Skeletal muscle tissue (tissue), 4 donors: ENCODE results near the gene HENMT1. TPM values are rescaled to one million over a fixed set of nuclear protein-coding genes. Genes with fewer than 3 reads are reported as not detected.
"Not testable (repeated sequence)": the region's sequence is repeated elsewhere in the genome, so short reads cannot be mapped to it uniquely, and the experiment has no call there.

Experiments used
- H3K27ac ChIP-seq: one replicate; pipeline ENCODE4 v1.7.0; 2013; ENCODE audit warnings: mild to moderate bottlenecking, low read depth, low read length, inconsistent platforms
- H3K27me3 ChIP-seq, 3 donors: one replicate each; pipeline ENCODE4 v1.7.0; 2013; ENCODE audit warnings: low read length in 3 of 3; ENCODE audit not compliant: control insufficient read depth in 3 of 3, insufficient read depth in 3 of 3
- H3K36me3 ChIP-seq, 3 donors: one replicate each; pipeline ENCODE4 v1.7.0; 2013; ENCODE audit warnings: low read length in 3 of 3; ENCODE audit not compliant: control insufficient read depth in 3 of 3, insufficient read depth in 3 of 3
- H3K4me1 ChIP-seq, 3 donors: one replicate each; pipeline ENCODE4 v1.7.0; 2013; ENCODE audit warnings: low read length in 3 of 3, mild to moderate bottlenecking in 3 of 3; ENCODE audit not compliant: control insufficient read depth in 3 of 3, insufficient read depth in 3 of 3
- H3K4me3 ChIP-seq, 3 donors: one replicate each; pipeline ENCODE4 v1.7.0; 2013; ENCODE audit warnings: low read length in 3 of 3
- H3K9ac ChIP-seq, 3 donors: one replicate each; pipeline ENCODE4 v1.7.0; 2013; ENCODE audit warnings: low read length in 3 of 3, mild to moderate bottlenecking in 3 of 3, moderate library complexity in 2 of 3, low read depth in 1 of 3
- H3K9me3 ChIP-seq, 3 donors: one replicate each; pipeline ENCODE4 v1.7.0; 2013; ENCODE audit warnings: low read length in 3 of 3; ENCODE audit not compliant: control insufficient read depth in 3 of 3
- total RNA-seq: library from RNA; depleted of rRNA; stranded (reverse); fragments of >200 nt; gene quantifications from one replicate; pipeline ENCODE4 v1.2.3, GENCODE V29; 2014
- donor health status: Osteomylitis.

The HENMT1 gene
- 21.9 TPM for total RNA-seq

DNA sequence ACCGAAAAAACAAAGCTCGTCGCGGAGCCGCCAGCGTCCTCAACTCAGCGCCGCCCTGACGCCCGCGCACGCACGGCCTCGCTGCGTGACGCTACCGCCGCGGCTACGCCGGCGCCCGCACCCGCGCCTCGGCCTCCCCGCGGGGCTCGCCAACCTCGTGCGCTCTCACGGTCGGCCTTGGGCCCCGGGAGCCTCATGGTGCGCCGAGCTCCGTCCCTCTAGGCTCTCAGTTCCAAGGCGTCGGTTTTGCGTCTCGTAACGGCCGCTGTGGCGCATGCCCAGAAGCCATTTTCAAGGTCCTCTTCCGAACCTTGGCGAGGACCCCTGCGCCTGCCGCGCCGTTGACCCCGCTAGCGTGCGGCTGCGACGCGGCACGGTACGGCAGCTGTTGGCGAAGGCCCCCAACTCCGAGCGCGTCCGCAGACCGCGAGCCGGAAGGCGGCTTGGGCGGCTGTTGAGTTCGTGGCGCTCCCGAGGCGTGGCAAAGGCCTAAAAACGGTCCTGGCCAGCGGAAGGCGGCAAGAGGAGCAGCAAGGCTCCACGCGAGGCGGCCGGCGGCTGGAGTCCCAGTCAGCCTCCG is at the start of gene HENMT1:
Gene HENMT1, minus strand, starts transcription at position 64 of the 580 bp plus-strand sequence. CDS start 1,209 bp downstream, outside the sequence.
- Histone ChIP-seq H3K27ac (peak within 1 kb of the TSS; percentile 83), H3K4me1 (peaks cover 0 to 7% (median 3%) of the 10 kb centered on the region in 3 donors), H3K36me3 (no peaks in the 10 kb centered on the region), H3K9me3 (no peaks in the 10 kb centered on the region), H3K4me3 (peak within 1 kb of the TSS; percentile 72 to 88 (median 85)), H3K9ac (peak within 1 kb of the TSS; percentile 78 to 91 (median 82)), H3K27me3 (no peaks in the 10 kb centered on the region)

DNA sequence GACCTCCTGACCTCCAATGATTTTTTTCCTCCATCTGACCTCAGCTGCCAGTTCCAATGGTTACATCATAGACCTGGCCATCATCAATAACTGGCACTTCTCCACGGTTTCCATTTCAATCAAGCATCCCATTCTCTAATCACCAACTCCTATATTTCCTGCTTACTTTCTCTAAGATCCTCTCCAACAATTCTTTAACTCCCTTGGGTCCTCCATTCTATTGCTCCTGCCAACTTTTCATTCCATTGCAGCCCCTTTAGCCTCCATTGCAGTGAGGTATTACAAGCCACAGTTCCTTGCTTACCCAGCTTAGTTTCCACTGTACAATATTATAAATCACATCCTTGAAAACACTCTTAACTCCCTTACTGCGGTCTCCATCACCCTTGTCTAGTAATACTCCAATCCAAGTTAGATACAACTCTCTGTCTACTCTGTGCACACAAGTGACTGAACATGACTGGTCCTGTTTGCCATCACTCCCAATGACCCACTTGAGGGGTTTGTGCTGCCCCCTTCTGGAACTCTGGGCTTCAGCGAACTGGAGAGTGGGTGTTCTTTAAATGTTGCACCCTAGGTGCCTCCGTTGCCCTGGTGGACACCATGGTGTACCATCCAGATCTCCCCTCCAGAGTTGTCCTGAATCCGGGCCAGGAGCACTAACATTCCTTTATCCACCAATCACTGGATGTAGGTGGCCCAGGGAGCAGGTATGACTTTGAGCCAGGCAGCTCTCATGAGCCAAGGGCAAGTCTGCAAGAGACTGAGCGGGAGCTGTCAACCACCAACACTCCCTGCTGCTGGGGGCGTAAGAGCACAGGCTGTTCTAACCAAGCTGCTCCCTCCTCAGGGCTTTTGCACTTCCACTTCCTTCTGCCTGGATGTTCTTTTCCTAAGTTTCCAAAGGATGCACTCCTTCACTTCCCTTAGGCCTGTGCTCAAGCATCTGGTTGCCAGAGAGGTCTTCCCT is 48.1 kb upstream of the HENMT1 start:
- Histone ChIP-seq H3K4me3 (no peak overlapping the region), H3K9ac (no peak overlapping the region), H3K27ac (no peak overlapping the region), H3K27me3 (peaks cover 0 to 3% (median 0%) of the 10 kb centered on the region in 3 donors), H3K36me3 (no peaks in the 10 kb centered on the region), H3K4me1 (no peaks in the 10 kb centered on the region), H3K9me3 (no peaks in the 10 kb centered on the region)

DNA sequence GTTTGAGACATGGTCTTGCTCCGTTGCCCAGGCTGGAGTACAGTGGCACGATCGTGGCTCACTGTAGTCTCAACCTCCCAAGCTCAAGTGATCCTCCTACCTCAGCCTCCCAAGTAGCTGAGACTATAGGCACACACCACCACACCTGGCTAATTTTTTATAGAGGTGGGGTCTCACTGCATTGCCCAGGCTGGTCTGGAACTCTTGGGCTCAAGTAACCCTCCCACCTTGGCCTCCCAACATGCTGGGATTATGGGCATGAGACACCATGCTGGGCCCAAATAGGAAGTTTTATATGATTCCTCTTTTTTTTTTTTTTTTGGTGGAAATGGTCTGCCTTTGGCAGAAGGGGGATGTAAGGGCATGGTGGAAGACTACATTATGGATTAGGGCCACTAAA is 45.8 kb upstream of the HENMT1 start:
- Histone ChIP-seq H3K4me3 (no peak overlapping the region), H3K9ac (no peak overlapping the region), H3K27ac (no peak overlapping the region), H3K27me3 (peaks cover 0 to 3% (median 0%) of the 10 kb centered on the region in 3 donors), H3K9me3 (no peaks in the 10 kb centered on the region), H3K36me3 (no peaks in the 10 kb centered on the region), H3K4me1 (no peaks in the 10 kb centered on the region)

DNA sequence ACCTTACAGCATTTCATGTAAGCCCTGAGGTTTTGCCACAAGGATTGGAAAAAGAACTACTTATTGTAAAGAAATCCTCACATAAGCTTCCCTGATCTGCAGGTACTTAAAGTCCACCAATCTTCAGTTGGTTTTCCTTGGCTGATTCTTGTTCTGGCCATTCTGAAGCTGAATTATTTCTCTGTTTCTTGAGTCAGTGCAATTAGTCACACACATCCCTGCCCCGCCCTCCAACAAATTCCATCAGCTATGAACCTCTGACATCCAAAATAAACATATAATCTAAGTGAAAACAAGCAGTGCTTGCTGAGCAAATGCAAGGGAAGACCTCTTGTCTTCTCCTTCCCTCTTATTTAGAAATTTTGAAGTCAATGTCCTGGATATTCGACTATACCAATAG is 43.6 kb upstream of the HENMT1 start:
- H3K4me1 ChIP-seq: no peaks in the 10 kb centered on the region
- H3K27me3 ChIP-seq: peaks cover 0 to 3% (median 0%) of the 10 kb centered on the region in 3 donors
- no peak overlapping the region for H3K9ac ChIP-seq
- no peaks in the 10 kb centered on the region for H3K9me3 ChIP-seq
- peaks cover 6 to 12% (median 8%) of the 10 kb centered on the region in 3 donors for H3K36me3 ChIP-seq
- no peak overlapping the region for H3K27ac ChIP-seq
- no peak overlapping the region for H3K4me3 ChIP-seq

DNA sequence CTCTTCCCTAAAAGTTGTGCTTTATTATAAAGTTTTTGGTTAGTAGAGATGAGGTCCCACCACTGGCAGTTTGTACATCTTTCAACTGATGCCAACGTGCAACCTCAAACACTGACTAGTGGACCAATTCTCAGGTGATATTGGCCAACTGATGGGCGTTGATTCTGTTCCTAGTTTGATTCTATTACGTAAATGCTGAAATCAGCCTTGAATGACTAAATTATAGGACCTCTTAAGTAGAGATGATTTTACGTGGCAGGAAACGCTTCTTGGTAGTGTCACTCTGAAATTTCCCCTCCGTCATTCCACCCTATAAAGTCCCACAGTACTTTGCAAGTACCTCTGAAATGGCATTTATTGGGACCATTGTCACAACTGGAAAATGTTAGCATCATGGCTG is 43.0 kb upstream of the HENMT1 start:
- no peak overlapping the region for H3K27ac ChIP-seq
- H3K4me1 ChIP-seq: no peaks in the 10 kb centered on the region
- peaks cover 11 to 17% (median 14%) of the 10 kb centered on the region in 3 donors for H3K36me3 ChIP-seq
- H3K9me3 ChIP-seq: no peaks in the 10 kb centered on the region
- no peak overlapping the region for H3K4me3 ChIP-seq
- no peaks in the 10 kb centered on the region for H3K27me3 ChIP-seq
- H3K9ac ChIP-seq: no peak overlapping the region

DNA sequence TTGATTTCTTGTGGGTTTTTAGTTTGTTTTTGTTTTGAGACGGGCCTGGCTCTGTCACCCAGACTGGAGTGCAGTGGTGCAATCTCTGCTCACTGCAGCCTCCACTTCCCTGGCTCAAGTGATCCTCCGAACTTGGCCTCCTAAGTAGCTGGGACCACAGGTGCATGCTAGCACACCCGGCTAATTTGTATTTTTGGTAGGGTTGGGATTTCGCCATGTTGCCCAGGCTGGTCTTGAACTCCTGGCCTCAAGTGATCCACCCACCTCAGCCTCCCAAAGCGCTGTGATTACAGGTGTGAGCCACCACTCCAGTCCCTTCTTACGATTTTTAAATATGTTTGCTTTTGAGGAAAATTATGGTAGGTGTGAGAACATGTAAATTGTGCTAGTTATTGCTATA is 41.2 kb upstream of the HENMT1 start:
- not testable (repeated sequence) for H3K27ac ChIP-seq, H3K9ac ChIP-seq, H3K4me1 ChIP-seq, H3K4me3 ChIP-seq, H3K27me3 ChIP-seq, H3K9me3 ChIP-seq
- H3K36me3 ChIP-seq: peaks cover 15 to 34% (median 30%) of the 10 kb centered on the region in 3 donors

DNA sequence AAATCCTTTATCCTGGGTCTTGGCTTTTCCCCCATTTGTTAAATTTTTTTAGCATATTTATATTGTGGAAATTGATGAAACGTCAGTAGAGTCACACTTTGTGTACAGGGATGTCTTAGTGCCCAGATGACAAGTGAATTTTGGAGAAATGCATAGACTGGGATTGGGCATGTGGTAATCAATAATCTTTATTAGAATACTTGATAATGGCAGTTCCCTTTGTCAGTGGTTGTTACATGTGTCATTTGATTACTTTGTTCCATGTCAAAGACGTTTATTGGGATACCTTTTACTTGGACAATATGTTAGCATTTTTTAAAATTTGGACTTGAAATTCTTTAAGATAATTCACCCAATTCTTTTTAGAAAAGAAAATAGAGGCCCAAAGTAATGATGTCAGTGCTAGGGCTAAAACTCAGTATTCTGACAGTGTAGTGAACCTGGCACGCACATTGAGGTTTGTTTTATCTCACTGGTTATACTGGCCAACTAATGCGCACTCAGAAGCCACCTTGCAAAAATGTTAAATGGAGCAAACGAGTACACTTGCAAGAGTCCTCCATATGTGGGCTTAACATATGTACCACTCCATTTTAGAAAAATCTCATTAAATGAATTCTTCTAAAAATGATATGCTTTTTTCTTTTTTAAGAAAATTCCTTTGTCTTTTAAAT is 40.4 kb upstream of the HENMT1 start:
- Histone ChIP-seq H3K4me3 (no peak overlapping the region), H3K36me3 (peaks cover 22 to 40% (median 33%) of the 10 kb centered on the region in 3 donors), H3K27me3 (no peaks in the 10 kb centered on the region), H3K4me1 (no peaks in the 10 kb centered on the region), H3K9me3 (no peaks in the 10 kb centered on the region), H3K9ac (no peak overlapping the region), H3K27ac (no peak overlapping the region)

DNA sequence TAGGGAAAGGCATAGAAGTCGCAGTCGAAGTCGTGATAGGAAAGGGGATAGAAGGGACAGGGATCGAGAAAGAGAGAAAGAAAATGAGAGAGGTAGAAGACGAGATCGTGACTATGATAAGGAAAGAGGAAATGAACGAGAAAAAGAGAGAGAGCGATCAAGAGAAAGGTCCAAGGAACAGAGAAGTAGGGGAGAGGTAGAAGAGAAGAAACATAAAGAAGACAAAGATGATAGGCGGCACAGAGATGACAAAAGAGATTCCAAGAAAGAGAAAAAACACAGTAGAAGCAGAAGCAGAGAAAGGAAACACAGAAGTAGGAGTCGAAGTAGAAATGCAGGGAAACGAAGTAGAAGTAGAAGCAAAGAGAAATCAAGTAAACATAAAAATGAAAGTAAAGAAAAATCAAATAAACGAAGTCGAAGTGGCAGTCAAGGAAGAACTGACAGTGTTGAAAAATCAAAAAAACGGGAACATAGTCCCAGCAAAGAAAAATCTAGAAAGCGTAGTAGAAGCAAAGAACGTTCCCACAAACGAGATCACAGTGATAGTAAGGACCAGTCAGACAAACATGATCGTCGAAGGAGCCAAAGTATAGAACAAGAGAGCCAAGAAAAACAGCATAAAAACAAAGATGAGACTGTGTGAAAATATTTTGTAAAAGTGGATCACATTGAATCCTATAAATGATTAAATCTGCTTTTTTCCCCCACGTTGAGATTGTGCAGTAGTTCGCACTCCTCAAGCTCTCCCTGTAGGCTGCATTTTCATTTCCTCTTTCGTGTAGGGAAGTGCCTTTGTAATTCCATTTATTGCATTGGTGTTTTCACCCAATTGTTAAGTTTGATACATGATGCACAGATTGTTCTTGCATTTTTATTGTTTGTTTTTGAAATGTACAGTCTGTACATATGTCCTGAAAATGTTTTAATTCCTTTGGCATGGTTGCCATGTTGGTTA is 38.8 kb upstream of the HENMT1 start:
- Histone ChIP-seq H3K9ac (no peak overlapping the region), H3K27ac (no peak overlapping the region), H3K9me3 (no peaks in the 10 kb centered on the region), H3K27me3 (no peaks in the 10 kb centered on the region), H3K4me1 (peaks cover 0 to 10% (median 5%) of the 10 kb centered on the region in 3 donors), H3K36me3 (peaks cover 26 to 47% (median 38%) of the 10 kb centered on the region in 3 donors), H3K4me3 (no peak overlapping the region)

DNA sequence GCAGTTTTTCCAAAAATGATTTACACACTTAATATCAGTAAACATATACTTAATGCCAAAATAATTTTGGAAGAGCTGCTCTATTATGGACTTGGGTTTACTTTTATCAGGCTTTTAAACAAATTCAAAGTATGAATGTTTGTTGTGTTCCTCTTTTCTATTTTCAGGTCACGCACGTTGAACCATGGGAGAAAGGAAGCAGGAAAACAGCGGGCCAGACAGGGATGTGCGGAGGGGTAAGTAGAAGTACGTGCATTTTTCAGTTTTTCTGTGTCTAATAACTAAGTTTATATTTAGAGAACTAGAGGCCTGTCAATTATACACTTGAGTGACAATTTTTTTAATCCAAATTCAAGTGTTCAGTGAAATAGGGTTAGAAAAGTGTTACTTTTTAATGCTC is 34.6 kb upstream of the HENMT1 start:
- peak overlapping the region in 1 of 3 donors; percentile 7 for H3K9ac ChIP-seq
- H3K4me1 ChIP-seq: peaks cover 5 to 33% (median 18%) of the 10 kb centered on the region in 3 donors
- H3K4me3 ChIP-seq: no peak overlapping the region
- H3K36me3 ChIP-seq: peaks cover 26 to 46% (median 38%) of the 10 kb centered on the region in 3 donors
- H3K27ac ChIP-seq: no peak overlapping the region
- H3K27me3 ChIP-seq: no peaks in the 10 kb centered on the region
- no peaks in the 10 kb centered on the region for H3K9me3 ChIP-seq
